Neural cell (in vitro differentiated cells): ENCODE data around the gene ZNF329. TPM values are rescaled to one million over a fixed set of nuclear protein-coding genes. Genes with fewer than 3 reads are reported as not detected.

Source experiments
- H2AFZ ChIP-seq: fragments of 200-600, 300-800 bp; sonication (generic), shearing (Covaris generic); 2 replicates; pipeline ENCODE4 v1.6.0; 2014; ENCODE audit warnings: low read depth, mild to moderate bottlenecking, antibody characterized with exemption, low read length, moderate library complexity
- H3F3A ChIP-seq: fragments of 200-600 bp; shearing (Covaris generic); 2 replicates; pipeline ENCODE4 v1.6.1; 2016; ENCODE audit warnings: mild to moderate bottlenecking, moderate library complexity, mixed read lengths, antibody characterized with exemption, low read length; ENCODE audit not compliant: insufficient read depth, poor library complexity, severe bottlenecking
- H3K27ac ChIP-seq: fragments of 200-600, 300-800 bp; sonication (generic), shearing (Covaris generic); 2 replicates; pipeline ENCODE4 v1.5.1; 2014; ENCODE audit warnings: mild to moderate bottlenecking, low read length, moderate library complexity
- H3K27me3 ChIP-seq: fragments of 300-800, 200-600 bp; sonication (generic), shearing (Covaris generic); 2 replicates; pipeline ENCODE4 v1.6.0; 2014; ENCODE audit warnings: mild to moderate bottlenecking, low read depth, low read length, moderate library complexity; ENCODE audit not compliant: insufficient read depth
- H3K36me3 ChIP-seq: fragments of 300-800, 200-600 bp; sonication (generic), shearing (Covaris generic); 2 replicates; pipeline ENCODE4 v1.5.1; 2014; ENCODE audit warnings: mild to moderate bottlenecking, antibody characterized with exemption, low read length, moderate library complexity; ENCODE audit not compliant: insufficient read depth
- H3K4me2 ChIP-seq: fragments of 300-800, 200-600 bp; sonication (generic), shearing (Covaris generic); 2 replicates; pipeline ENCODE4 v1.6.0; 2014; ENCODE audit warnings: mild to moderate bottlenecking, low read length
- H3K4me3 ChIP-seq: fragments of 300-800, 200-600 bp; sonication (generic), shearing (Covaris generic); 2 replicates; pipeline ENCODE4 v1.5.1; 2014; ENCODE audit warnings: mild to moderate bottlenecking, low read length, moderate library complexity
- H3K79me2 ChIP-seq: fragments of 200-600 bp; shearing (Covaris generic); replicated peaks from 2 replicates; pipeline ENCODE4 v1.6.0; 2014; ENCODE audit warnings: mild to moderate bottlenecking, low read length, moderate library complexity; ENCODE audit not compliant: insufficient read depth
- H3K9ac ChIP-seq: fragments of 300-800, 200-600 bp; sonication (generic), shearing (Covaris generic); 2 replicates; pipeline ENCODE4 v1.6.1; 2016; ENCODE audit warnings: mild to moderate bottlenecking, low read length, mixed read lengths
- H3K9me2 ChIP-seq: fragments of 200-600 bp; shearing (Covaris generic); 2 replicates; pipeline ENCODE4 v1.6.1; 2016; ENCODE audit warnings: mild to moderate bottlenecking, low read length, mixed read lengths; ENCODE audit not compliant: insufficient read depth
- H3K9me3 ChIP-seq: fragments of 200-600, 300-800 bp; sonication (generic), shearing (Covaris generic); 2 replicates; pipeline ENCODE4 v1.6.1; 2016; ENCODE audit warnings: mild to moderate bottlenecking, mixed run types, low read length, moderate library complexity, mixed read lengths
- H4K20me1 ChIP-seq: fragments of 200-600 bp; shearing (Covaris generic); 2 replicates; pipeline ENCODE4 v1.6.1; 2016; ENCODE audit warnings: mild to moderate bottlenecking, mixed run types; ENCODE audit not compliant: insufficient read depth
- EP300 ChIP-seq: fragments of 450-650 bp; conservative IDR thresholded peaks from 2 replicates; pipeline ENCODE4 v1.6.1; 2014; ENCODE audit warnings: antibody characterized with exemption, mild to moderate bottlenecking, moderate library complexity; ENCODE audit not compliant: poor library complexity, severe bottlenecking
- EZH2 ChIP-seq: fragments of 200-600, 300-800 bp; shearing (Covaris generic), sonication (generic); IDR thresholded peaks from 2 replicates; pipeline ENCODE4 v1.6.1; 2014; ENCODE audit warnings: antibody characterized with exemption, low read length, borderline replicate concordance, mild to moderate bottlenecking; ENCODE audit not compliant: insufficient read depth, poor library complexity, severe bottlenecking
- MXI1 ChIP-seq: fragments of 450-650 bp; conservative IDR thresholded peaks from 2 replicates; pipeline ENCODE4 v1.6.1; 2014; ENCODE audit warnings: antibody characterized with exemption, mild to moderate bottlenecking; ENCODE audit not compliant: poor library complexity, severe bottlenecking
- POLR2AphosphoS5 ChIP-seq: IDR thresholded peaks from 2 replicates; pipeline ENCODE4 v1.6.1; 2012
- RAD21 ChIP-seq: fragments of 450-650 bp; conservative IDR thresholded peaks from 2 replicates; pipeline ENCODE4 v1.6.1; 2014; ENCODE audit warnings: antibody characterized with exemption, mild to moderate bottlenecking, moderate library complexity
- SMC3 ChIP-seq: fragments of 450-650 bp; conservative IDR thresholded peaks from 2 replicates; pipeline ENCODE4 v1.6.1; 2014; ENCODE audit warnings: antibody characterized with exemption, mild to moderate bottlenecking, moderate library complexity; ENCODE audit not compliant: poor library complexity
- TAF1 ChIP-seq: IDR thresholded peaks from 2 replicates; pipeline ENCODE4 v1.6.1; 2012; ENCODE audit warnings: low read depth
- polyA plus RNA-seq: library from polyadenylated mRNA; depleted of rRNA; stranded (reverse); fragments of >200 nt; gene quantifications from 2 replicates; pipeline ENCODE4 v1.2.3, GENCODE V29; 2014
- TF ChIP-seq, protein P1 (sequence below): IDR thresholded peaks from 2 replicates; pipeline ENCODE4 v1.6.1; 2012; ENCODE audit warnings: borderline replicate concordance
- TF ChIP-seq, protein P2 (sequence below): fragments of 450-650 bp; IDR thresholded peaks from 2 replicates; pipeline ENCODE4 v1.5.1; 2014; ENCODE audit warnings: antibody characterized with exemption, mild to moderate bottlenecking, moderate library complexity; ENCODE audit not compliant: poor library complexity, severe bottlenecking

ZNF329 gene
- polyA plus RNA-seq, 1 donor from 2014 or later, result 20.6 TPM

DNA sequence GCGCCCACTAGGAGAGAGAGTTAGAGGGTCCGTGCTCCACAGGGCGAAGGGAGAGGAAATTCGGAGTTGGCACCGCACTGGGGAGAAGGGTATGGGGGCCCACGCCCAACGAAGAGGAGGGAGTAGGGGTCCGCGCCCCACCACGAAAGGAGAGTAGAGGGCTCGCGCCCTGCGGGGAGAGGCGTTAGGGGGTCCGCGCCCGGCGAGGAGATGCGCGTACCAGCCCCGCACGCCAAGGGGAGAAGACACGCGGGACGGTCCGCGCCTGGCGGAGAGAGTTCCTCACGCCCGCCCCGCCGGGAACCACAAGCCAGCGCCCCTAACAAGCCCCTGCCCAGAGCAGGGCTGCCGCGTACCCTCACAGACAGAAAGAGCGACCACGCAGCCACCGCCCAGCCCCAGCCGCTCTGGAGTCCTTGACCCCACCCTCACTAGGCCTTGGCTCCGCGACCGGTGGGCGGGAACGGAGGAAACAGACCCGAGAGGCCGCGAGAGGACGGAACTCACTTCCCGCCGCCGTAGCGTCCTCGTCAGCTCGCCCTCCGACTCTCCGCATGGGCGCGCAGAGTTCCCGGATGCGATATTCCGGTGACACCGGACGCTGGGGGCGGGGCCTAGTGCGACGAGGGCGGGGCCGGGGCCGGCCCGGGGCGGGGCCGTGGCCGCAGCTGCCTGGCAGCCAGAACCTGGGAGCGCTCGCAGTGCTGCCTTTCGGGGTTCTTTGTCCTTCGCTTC, 32.6 kb downstream of the ZNF329 start:
- H3K36me3 ChIP-seq, result no peaks in the 10 kb centered on the region
- no peaks in the 10 kb centered on the region for H3K9me2 ChIP-seq
- H3K27ac ChIP-seq, result no peak overlapping the region
- peaks cover 32% of the 10 kb centered on the region for H3K9me3 ChIP-seq
- no peak overlapping the region for H2AFZ ChIP-seq
- H3K4me2 ChIP-seq, result no peak overlapping the region
- no peaks in the 10 kb centered on the region for H3K27me3 ChIP-seq
- no peak overlapping the region for H3K9ac ChIP-seq
- H3F3A ChIP-seq, result no peaks in the 10 kb centered on the region
- no peak overlapping the region for H3K4me3 ChIP-seq
- H3K79me2 ChIP-seq, result no peaks in the 10 kb centered on the region
- TF ChIP-seq RAD21 (no peak), EP300 (no peak), POLR2AphosphoS5 (no peak), MXI1 (no peak), EZH2 (no peak), SMC3 (no peak), TAF1 (no peak)
- TF ChIP-seq, protein P1, sequence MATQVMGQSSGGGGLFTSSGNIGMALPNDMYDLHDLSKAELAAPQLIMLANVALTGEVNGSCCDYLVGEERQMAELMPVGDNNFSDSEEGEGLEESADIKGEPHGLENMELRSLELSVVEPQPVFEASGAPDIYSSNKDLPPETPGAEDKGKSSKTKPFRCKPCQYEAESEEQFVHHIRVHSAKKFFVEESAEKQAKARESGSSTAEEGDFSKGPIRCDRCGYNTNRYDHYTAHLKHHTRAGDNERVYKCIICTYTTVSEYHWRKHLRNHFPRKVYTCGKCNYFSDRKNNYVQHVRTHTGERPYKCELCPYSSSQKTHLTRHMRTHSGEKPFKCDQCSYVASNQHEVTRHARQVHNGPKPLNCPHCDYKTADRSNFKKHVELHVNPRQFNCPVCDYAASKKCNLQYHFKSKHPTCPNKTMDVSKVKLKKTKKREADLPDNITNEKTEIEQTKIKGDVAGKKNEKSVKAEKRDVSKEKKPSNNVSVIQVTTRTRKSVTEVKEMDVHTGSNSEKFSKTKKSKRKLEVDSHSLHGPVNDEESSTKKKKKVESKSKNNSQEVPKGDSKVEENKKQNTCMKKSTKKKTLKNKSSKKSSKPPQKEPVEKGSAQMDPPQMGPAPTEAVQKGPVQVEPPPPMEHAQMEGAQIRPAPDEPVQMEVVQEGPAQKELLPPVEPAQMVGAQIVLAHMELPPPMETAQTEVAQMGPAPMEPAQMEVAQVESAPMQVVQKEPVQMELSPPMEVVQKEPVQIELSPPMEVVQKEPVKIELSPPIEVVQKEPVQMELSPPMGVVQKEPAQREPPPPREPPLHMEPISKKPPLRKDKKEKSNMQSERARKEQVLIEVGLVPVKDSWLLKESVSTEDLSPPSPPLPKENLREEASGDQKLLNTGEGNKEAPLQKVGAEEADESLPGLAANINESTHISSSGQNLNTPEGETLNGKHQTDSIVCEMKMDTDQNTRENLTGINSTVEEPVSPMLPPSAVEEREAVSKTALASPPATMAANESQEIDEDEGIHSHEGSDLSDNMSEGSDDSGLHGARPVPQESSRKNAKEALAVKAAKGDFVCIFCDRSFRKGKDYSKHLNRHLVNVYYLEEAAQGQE, result no peak
- TF ChIP-seq, protein P2, sequence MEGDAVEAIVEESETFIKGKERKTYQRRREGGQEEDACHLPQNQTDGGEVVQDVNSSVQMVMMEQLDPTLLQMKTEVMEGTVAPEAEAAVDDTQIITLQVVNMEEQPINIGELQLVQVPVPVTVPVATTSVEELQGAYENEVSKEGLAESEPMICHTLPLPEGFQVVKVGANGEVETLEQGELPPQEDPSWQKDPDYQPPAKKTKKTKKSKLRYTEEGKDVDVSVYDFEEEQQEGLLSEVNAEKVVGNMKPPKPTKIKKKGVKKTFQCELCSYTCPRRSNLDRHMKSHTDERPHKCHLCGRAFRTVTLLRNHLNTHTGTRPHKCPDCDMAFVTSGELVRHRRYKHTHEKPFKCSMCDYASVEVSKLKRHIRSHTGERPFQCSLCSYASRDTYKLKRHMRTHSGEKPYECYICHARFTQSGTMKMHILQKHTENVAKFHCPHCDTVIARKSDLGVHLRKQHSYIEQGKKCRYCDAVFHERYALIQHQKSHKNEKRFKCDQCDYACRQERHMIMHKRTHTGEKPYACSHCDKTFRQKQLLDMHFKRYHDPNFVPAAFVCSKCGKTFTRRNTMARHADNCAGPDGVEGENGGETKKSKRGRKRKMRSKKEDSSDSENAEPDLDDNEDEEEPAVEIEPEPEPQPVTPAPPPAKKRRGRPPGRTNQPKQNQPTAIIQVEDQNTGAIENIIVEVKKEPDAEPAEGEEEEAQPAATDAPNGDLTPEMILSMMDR, result no peak
- no peaks in the 10 kb centered on the region for H4K20me1 ChIP-seq

- Histone ChIP-seq H2AFZ (no peak overlapping the region), H3K9me3 (peaks cover 31% of the 10 kb centered on the region), H3K27ac (no peak overlapping the region), H3K4me3 (no peak overlapping the region), H4K20me1 (no peaks in the 10 kb centered on the region), H3K9me2 (no peaks in the 10 kb centered on the region), H3K27me3 (no peaks in the 10 kb centered on the region), H3F3A (no peaks in the 10 kb centered on the region), H3K79me2 (no peaks in the 10 kb centered on the region), H3K4me2 (no peak overlapping the region), H3K36me3 (no peaks in the 10 kb centered on the region), H3K9ac (no peak overlapping the region)
- TF ChIP-seq POLR2AphosphoS5, result no peak
- TF ChIP-seq EP300, result no peak
- TF ChIP-seq SMC3, result no peak
- no peak for TF ChIP-seq MXI1
- TF ChIP-seq, protein P2, result no peak
- TF ChIP-seq, protein P1, result no peak
- no peak for TF ChIP-seq RAD21
- no peak for TF ChIP-seq TAF1
- TF ChIP-seq EZH2, result no peak
Observed at GRCh38 chr19:58108546-58108817, 42.1 kb downstream of the ZNF329 start.
